Body of pancreas (tissue), 4 donors: ENCODE measurements around the gene SPDYE6.

Experiments
- POLR2A ChIP-seq, 3 donors: fragments of 450-650 bp; IDR thresholded peaks; one replicate each; pipeline ENCODE4 v1.6.1; 2016; ENCODE audit warnings: antibody characterized with exemption in 3 of 3, mild to moderate bottlenecking in 2 of 3
- TF ChIP-seq, protein P1 (sequence below), 7 experiments: fragments of 450-650 bp in 4 of 7; fragments of 200-600 bp in 3 of 7; sonication (generic) in 3 of 7; IDR thresholded peaks; one replicate each; pipeline ENCODE4 v1.5.1; 2016 to 2019; ENCODE audit warnings: antibody characterized with exemption in 7 of 7

DNA sequence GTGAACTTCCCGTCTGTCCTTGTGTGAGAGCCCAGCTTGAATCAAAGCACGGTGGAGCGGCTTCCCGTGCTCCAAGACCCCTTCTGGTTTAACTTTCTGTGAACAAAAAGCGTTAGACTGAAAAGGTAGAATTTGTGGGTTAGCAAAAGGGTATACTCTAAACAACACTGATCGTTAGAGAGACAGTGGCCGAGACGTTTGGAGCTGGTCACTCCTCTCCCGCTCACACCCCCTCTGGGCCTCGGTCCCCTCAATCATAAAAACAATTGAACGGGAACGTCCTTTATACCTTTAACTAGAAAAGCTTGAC lies 40.4 kb upstream of the SPDYE6 start:
- TF ChIP-seq, protein P1, sequence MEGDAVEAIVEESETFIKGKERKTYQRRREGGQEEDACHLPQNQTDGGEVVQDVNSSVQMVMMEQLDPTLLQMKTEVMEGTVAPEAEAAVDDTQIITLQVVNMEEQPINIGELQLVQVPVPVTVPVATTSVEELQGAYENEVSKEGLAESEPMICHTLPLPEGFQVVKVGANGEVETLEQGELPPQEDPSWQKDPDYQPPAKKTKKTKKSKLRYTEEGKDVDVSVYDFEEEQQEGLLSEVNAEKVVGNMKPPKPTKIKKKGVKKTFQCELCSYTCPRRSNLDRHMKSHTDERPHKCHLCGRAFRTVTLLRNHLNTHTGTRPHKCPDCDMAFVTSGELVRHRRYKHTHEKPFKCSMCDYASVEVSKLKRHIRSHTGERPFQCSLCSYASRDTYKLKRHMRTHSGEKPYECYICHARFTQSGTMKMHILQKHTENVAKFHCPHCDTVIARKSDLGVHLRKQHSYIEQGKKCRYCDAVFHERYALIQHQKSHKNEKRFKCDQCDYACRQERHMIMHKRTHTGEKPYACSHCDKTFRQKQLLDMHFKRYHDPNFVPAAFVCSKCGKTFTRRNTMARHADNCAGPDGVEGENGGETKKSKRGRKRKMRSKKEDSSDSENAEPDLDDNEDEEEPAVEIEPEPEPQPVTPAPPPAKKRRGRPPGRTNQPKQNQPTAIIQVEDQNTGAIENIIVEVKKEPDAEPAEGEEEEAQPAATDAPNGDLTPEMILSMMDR (IDR thresholded peaks at IDR 0.05) = no peak
- TF ChIP-seq POLR2A (IDR thresholded peaks at IDR 0.05) = no peak
